Smooth muscle cell (in vitro differentiated cells): ENCODE measurements around the gene CDCA7. TPM values are rescaled to one million over a fixed set of nuclear protein-coding genes. Genes with fewer than 3 reads are reported as not detected.
"Not testable (repeated sequence)": the region's sequence is repeated elsewhere in the genome, so short reads cannot be mapped to it uniquely, and the experiment has no call there.

ENCODE experiments used
- DNase-seq: peaks from one replicate; lab custom pipeline; 2025; ENCODE audit not compliant: unreplicated experiment; lab: John Stamatoyannopoulos, UW
- H2AFZ ChIP-seq: fragments of 200-600 bp; sonication (generic); 2 replicates; pipeline ENCODE4 v1.6.0; 2016; ENCODE audit warnings: antibody characterized with exemption, low read depth, mild to moderate bottlenecking
- H3F3A ChIP-seq: fragments of 200-600 bp; sonication (generic); 2 replicates; pipeline ENCODE4 v1.6.0; 2017; ENCODE audit warnings: antibody characterized with exemption, low read depth
- H3K27ac ChIP-seq: fragments of 200-600 bp; sonication (generic); 2 replicates; pipeline ENCODE4 v1.5.1; 2016; ENCODE audit warnings: low read depth, mild to moderate bottlenecking
- H3K27me3 ChIP-seq: fragments of 200-600 bp; sonication (generic); 2 replicates; pipeline ENCODE4 v1.6.1; 2016; ENCODE audit warnings: low read depth, mild to moderate bottlenecking
- H3K36me3 ChIP-seq: fragments of 200-600 bp; sonication (generic); 2 replicates; pipeline ENCODE4 v1.5.1; 2016; ENCODE audit warnings: low read depth
- H3K4me1 ChIP-seq: fragments of 200-600 bp; sonication (generic); 2 replicates; pipeline ENCODE4 v1.5.1; 2016; ENCODE audit warnings: low read depth
- H3K4me2 ChIP-seq: fragments of 200-600 bp; sonication (generic); 2 replicates; pipeline ENCODE4 v1.6.0; 2016; ENCODE audit warnings: mild to moderate bottlenecking
- H3K4me3 ChIP-seq: fragments of 200-600 bp; sonication (generic); 2 replicates; pipeline ENCODE4 v1.5.1; 2016; ENCODE audit warnings: mild to moderate bottlenecking
- H3K79me2 ChIP-seq: fragments of 200-600 bp; sonication (generic); 2 replicates; pipeline ENCODE4 v1.6.0; 2016; ENCODE audit warnings: low read depth, mild to moderate bottlenecking
- H3K9ac ChIP-seq: fragments of 200-600 bp; sonication (generic); 2 replicates; pipeline ENCODE4 v1.6.0; 2016; ENCODE audit warnings: low read depth
- H3K9me3 ChIP-seq: fragments of 200-600 bp; sonication (generic); replicated peaks from 2 replicates; pipeline ENCODE4 v1.5.1; 2016; ENCODE audit warnings: low read depth
- H4K20me1 ChIP-seq: fragments of 200-600 bp; sonication (generic); 2 replicates; pipeline ENCODE4 v1.6.0; 2016; ENCODE audit warnings: low read depth
- CTCF ChIP-seq: fragments of 200-600 bp; sonication (generic); IDR thresholded peaks from 2 replicates; pipeline ENCODE4 v1.5.1; 2017; ENCODE audit warnings: borderline replicate concordance, mild to moderate bottlenecking, antibody characterized with exemption; ENCODE audit not compliant: insufficient read depth, poor library complexity, severe bottlenecking
- WGBS: methylation state at CpG from one replicate; pipeline ENCODE4 v1.1.7; 2016; ENCODE audit warnings: low lambda C conversion rate; 5-methylcytosine and 5-hydroxymethylcytosine counted together
- polyA plus RNA-seq: library from polyadenylated mRNA; unstranded; fragments of >200 nt; fragmentation: Nextera tagmentation; extraction: Ambion mirVana; gene quantifications from 2 replicates; pipeline ENCODE4 v1.2.1, GENCODE V29; 2016
- total RNA-seq: library from RNA; depleted of rRNA; stranded (reverse); fragments of >200 nt; gene quantifications from 2 replicates; pipeline ENCODE4 v1.2.3, GENCODE V29; 2014

The CDCA7 gene
- 3.7 and 7.3 TPM in 2 replicates for total RNA-seq
- polyA plus RNA-seq: 2.2 and 2.7 TPM in 2 replicates

GRCh38 chr2:173354582-173355131 lies at the start of gene CDCA7:
Gene CDCA7 (plus strand): TSS chr2:173354872. CDS start chr2:173354964, 92 bp downstream.
- Histone ChIP-seq H3K4me2 (peak within 1 kb of the TSS; percentile 98), H3K36me3 (no peaks in the 10 kb centered on the region), H3K27ac (no peak within 1 kb of the TSS), H3K4me3 (peak within 1 kb of the TSS; percentile 72), H3K9ac (peak within 1 kb of the TSS; percentile 77), H4K20me1 (no peaks in the 10 kb centered on the region), H3K79me2 (peaks cover 6% of the 10 kb centered on the region), H3K4me1 (peaks cover 12% of the 10 kb centered on the region), H3K9me3 (no peaks in the 10 kb centered on the region), H3F3A (peaks cover 14% of the 10 kb centered on the region), H3K27me3 (peaks cover 12% of the 10 kb centered on the region), H2AFZ (peak within 1 kb of the TSS; percentile 81)
- no peak for TF ChIP-seq CTCF
- 1% methylated on average over 34 of the region's 50 CpGs for whole genome bisulfite sequencing
- peak; percentile 38 for DNase-seq

- 80% methylated on average over 2 of the region's 2 CpGs for WGBS
- no peaks in the 10 kb centered on the region for H3K36me3 ChIP-seq
Measured at GRCh38 chr2:173305303-173305702, 49.4 kb upstream of the CDCA7 start.

GRCh38 chr2:173307293-173307692 lies 47.4 kb upstream of the CDCA7 start:
- H3K36me3 ChIP-seq: no peaks in the 10 kb centered on the region
- peaks cover 5% of the 10 kb centered on the region for H3K4me1 ChIP-seq
- no peaks in the 10 kb centered on the region for H3K79me2 ChIP-seq
- H3K4me3 ChIP-seq: no peak overlapping the region
- H3K9ac ChIP-seq: no peak overlapping the region
- no peaks in the 10 kb centered on the region for H4K20me1 ChIP-seq
- no peaks in the 10 kb centered on the region for H3K27me3 ChIP-seq
- no peak for DNase-seq
- H3F3A ChIP-seq: no peaks in the 10 kb centered on the region
- TF ChIP-seq CTCF: no peak
- no peak overlapping the region for H3K27ac ChIP-seq
- WGBS: 47% methylated on average over 4 of the region's 4 CpGs
- no peak overlapping the region for H3K4me2 ChIP-seq
- no peaks in the 10 kb centered on the region for H3K9me3 ChIP-seq
- H2AFZ ChIP-seq: no peak overlapping the region

More at GRCh38 chr2:173305303-173305702, 49.4 kb upstream of the CDCA7 start:
- Histone ChIP-seq H2AFZ (no peak overlapping the region), H3K4me3 (no peak overlapping the region), H3K9me3 (no peaks in the 10 kb centered on the region), H3K4me1 (peaks cover 5% of the 10 kb centered on the region), H3K27ac (no peak overlapping the region), H4K20me1 (no peaks in the 10 kb centered on the region), H3K4me2 (no peak overlapping the region), H3K27me3 (no peaks in the 10 kb centered on the region), H3F3A (no peaks in the 10 kb centered on the region), H3K79me2 (no peaks in the 10 kb centered on the region), H3K9ac (no peak overlapping the region)
- DNase-seq: no peak
- no peak for TF ChIP-seq CTCF

- not testable (repeated sequence) for H3K27me3 ChIP-seq, H3F3A ChIP-seq, H3K36me3 ChIP-seq, H3K79me2 ChIP-seq, DNase-seq, H2AFZ ChIP-seq, H4K20me1 ChIP-seq, H3K9ac ChIP-seq, H3K4me1 ChIP-seq, H3K4me2 ChIP-seq, H3K27ac ChIP-seq, H3K9me3 ChIP-seq, H3K4me3 ChIP-seq
- WGBS: 59% methylated on average over 5 of the region's 5 CpGs
Measured at GRCh38 chr2:173309370-173309769, 45.3 kb upstream of the CDCA7 start.
